ENCODE data around the gene SMAD4. TPM values are rescaled to one million over a fixed set of nuclear protein-coding genes. Genes with fewer than 3 reads are reported as not detected.

SMAD4 gene
- total RNA-seq, 1 experiment from 2014 or later = 19.7 TPM

DNA sequence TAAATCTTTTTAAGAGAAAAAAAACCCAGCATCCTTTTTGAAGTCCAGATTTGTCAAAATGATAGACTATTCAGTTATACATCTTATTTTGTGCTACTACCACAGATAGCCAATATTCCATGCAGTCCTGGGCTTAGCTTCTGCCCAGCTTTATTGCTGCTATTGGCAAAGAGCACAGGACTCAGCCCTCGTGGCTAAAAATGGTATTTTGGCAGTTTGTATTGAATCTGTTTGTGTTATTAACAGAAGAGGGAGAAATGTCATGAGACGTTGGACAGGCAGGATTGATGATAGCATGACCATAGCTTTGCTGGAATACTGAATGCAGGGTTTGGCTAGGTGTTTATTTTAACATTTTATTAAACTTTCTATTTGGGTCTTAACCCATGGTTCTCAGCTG is 42.8 kb upstream of the SMAD4 start:
- H4K20me1 ChIP-seq (ENCODE audit: low read length) = no peaks in the 10 kb centered on the region
- H3K27ac ChIP-seq (ENCODE audit: low read length) = no peak overlapping the region
- intact Hi-C loops (cut with micrococcal nuclease) = no loop called here
- no peak overlapping the region for H2AFZ ChIP-seq (ENCODE audit: low read length)
- peaks cover 5% of the 10 kb centered on the region; the same call in 1 of the 2 replicates for H3K4me1 ChIP-seq (ENCODE audit: insufficient read depth, low read length)
- H3K36me3 ChIP-seq (ENCODE audit: low read depth, low read length) = no peaks in the 10 kb centered on the region
- no peaks in the 10 kb centered on the region for H3K9me3 ChIP-seq (ENCODE audit: low read length)
- POLR2A ChIA-PET (ENCODE audit: unreplicated experiment) = no interaction called here
- TF ChIP-seq EZH2 (IDR thresholded peaks at IDR 0.05; ENCODE audit: low read length, unreplicated experiment) (no peak), EZH2phosphoT487 (IDR thresholded peaks at IDR 0.05; ENCODE audit: borderline replicate concordance, low read length) (no peak)
- TF ChIP-seq, protein P1, sequence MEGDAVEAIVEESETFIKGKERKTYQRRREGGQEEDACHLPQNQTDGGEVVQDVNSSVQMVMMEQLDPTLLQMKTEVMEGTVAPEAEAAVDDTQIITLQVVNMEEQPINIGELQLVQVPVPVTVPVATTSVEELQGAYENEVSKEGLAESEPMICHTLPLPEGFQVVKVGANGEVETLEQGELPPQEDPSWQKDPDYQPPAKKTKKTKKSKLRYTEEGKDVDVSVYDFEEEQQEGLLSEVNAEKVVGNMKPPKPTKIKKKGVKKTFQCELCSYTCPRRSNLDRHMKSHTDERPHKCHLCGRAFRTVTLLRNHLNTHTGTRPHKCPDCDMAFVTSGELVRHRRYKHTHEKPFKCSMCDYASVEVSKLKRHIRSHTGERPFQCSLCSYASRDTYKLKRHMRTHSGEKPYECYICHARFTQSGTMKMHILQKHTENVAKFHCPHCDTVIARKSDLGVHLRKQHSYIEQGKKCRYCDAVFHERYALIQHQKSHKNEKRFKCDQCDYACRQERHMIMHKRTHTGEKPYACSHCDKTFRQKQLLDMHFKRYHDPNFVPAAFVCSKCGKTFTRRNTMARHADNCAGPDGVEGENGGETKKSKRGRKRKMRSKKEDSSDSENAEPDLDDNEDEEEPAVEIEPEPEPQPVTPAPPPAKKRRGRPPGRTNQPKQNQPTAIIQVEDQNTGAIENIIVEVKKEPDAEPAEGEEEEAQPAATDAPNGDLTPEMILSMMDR (conservative IDR thresholded peaks at IDR 0.05; ENCODE audit: low read depth, low read length) = no peak
- H3K4me2 ChIP-seq (ENCODE audit: low read length) = no peak overlapping the region
- DNase-seq (no peak), ATAC-seq (no peak)
- CTCF ChIA-PET = no interaction called here
- no peak overlapping the region for H3K4me3 ChIP-seq (ENCODE audit: low read length)
- no peak overlapping the region for H3K9ac ChIP-seq (ENCODE audit: low read length)
- H3K9me2 ChIP-seq (replicated peaks; ENCODE audit: low read length) = no peaks in the 10 kb centered on the region
- no peaks in the 10 kb centered on the region for H3K79me2 ChIP-seq (ENCODE audit: low read length)
- no peaks in the 10 kb centered on the region for H3F3A ChIP-seq (ENCODE audit: low read length, unreplicated experiment)
- H3K27me3 ChIP-seq (ENCODE audit: low read length) = no peaks in the 10 kb centered on the region
- BruUV-seq (replicated peaks) = no TSS peak

DNA sequence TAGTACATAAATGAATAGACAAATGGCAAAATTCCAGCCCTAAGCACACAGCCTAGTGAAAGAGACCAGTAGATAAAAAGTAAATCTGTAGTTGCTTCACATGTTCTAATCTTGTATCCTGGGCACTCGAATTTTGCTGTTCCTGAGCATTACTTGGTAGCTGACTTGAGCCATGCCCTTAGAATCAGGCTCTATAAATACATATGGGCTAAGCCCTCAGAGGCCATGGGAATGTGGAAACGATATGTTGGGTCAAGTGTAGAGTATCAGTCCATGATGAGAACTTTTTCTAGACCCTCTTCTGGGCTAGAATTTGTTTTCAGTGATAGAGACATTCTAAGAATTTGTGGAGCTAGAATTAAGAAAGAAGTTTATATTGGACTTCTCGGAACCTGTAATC is 40.3 kb upstream of the SMAD4 start:
- Histone ChIP-seq H3K36me3 (ENCODE audit: low read depth, low read length) (no peaks in the 10 kb centered on the region), H4K20me1 (ENCODE audit: low read length) (no peaks in the 10 kb centered on the region), H2AFZ (ENCODE audit: low read length) (no peak overlapping the region), H3K4me3 (ENCODE audit: low read length) (no peak overlapping the region), H3K9me2 (replicated peaks; ENCODE audit: low read length) (no peaks in the 10 kb centered on the region), H3K27me3 (ENCODE audit: low read length) (no peaks in the 10 kb centered on the region), H3K4me2 (ENCODE audit: low read length) (no peak overlapping the region), H3K27ac (ENCODE audit: low read length) (no peak overlapping the region), H3K79me2 (ENCODE audit: low read length) (no peaks in the 10 kb centered on the region), H3K9ac (ENCODE audit: low read length) (no peak overlapping the region), H3K4me1 (ENCODE audit: insufficient read depth, low read length) (peaks cover 5% of the 10 kb centered on the region; the same call in 1 of the 2 replicates), H3K9me3 (ENCODE audit: low read length) (no peaks in the 10 kb centered on the region), H3F3A (ENCODE audit: low read length, unreplicated experiment) (no peaks in the 10 kb centered on the region)
- no TSS peak for BruUV-seq (replicated peaks)
- DNase-seq (no peak), ATAC-seq (no peak)
- TF ChIP-seq, protein P1 (conservative IDR thresholded peaks at IDR 0.05; ENCODE audit: low read depth, low read length) = no peak
- TF ChIP-seq EZH2 (IDR thresholded peaks at IDR 0.05; ENCODE audit: low read length, unreplicated experiment) (no peak), EZH2phosphoT487 (IDR thresholded peaks at IDR 0.05; ENCODE audit: borderline replicate concordance, low read length) (no peak)
- ChIA-PET POLR2A (ENCODE audit: unreplicated experiment) (no interaction called here), CTCF (no interaction called here)
- intact Hi-C loops (cut with micrococcal nuclease) = no loop called here

DNA sequence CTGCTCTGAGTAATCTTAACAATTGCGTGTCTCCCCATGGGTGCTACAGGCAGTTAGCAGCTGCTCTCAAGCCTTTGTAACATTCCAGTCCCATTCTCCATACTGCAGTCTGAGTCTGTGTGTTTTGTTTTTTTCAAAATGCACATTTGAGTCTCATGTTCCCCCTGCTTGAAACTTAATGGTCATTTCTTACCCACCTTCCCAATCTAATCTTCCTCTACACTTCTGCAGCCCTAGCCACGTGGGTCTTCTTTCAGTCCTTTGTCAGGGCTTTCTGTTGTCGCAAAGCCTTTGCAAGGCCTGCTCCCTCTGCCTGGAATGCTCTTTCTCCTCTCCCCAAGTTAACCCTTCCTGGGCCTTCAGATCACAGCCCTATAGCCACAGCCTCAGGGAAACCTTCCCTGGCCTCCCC is 37.7 kb upstream of the SMAD4 start:
- TF ChIP-seq EZH2 (IDR thresholded peaks at IDR 0.05; ENCODE audit: low read length, unreplicated experiment) (no peak), EZH2phosphoT487 (IDR thresholded peaks at IDR 0.05; ENCODE audit: borderline replicate concordance, low read length) (no peak)
- TF ChIP-seq, protein P1 (conservative IDR thresholded peaks at IDR 0.05; ENCODE audit: low read depth, low read length) = no peak
- Histone ChIP-seq H3K27me3 (ENCODE audit: low read length) (no peaks in the 10 kb centered on the region), H3K4me3 (ENCODE audit: low read length) (no peak overlapping the region), H3K4me1 (ENCODE audit: insufficient read depth, low read length) (no peaks in the 10 kb centered on the region), H3K4me2 (ENCODE audit: low read length) (no peak overlapping the region), H3K9me2 (replicated peaks; ENCODE audit: low read length) (no peaks in the 10 kb centered on the region), H2AFZ (ENCODE audit: low read length) (no peak overlapping the region), H3K36me3 (ENCODE audit: low read depth, low read length) (no peaks in the 10 kb centered on the region), H3K27ac (ENCODE audit: low read length) (no peak overlapping the region), H4K20me1 (ENCODE audit: low read length) (no peaks in the 10 kb centered on the region), H3K79me2 (ENCODE audit: low read length) (no peaks in the 10 kb centered on the region), H3K9me3 (ENCODE audit: low read length) (no peaks in the 10 kb centered on the region), H3K9ac (ENCODE audit: low read length) (no peak overlapping the region), H3F3A (ENCODE audit: low read length, unreplicated experiment) (no peaks in the 10 kb centered on the region)
- POLR2A ChIA-PET (ENCODE audit: unreplicated experiment) = no interaction called here
- DNase-seq = no peak
- no TSS peak for BruUV-seq (replicated peaks)
- ATAC-seq = no peak
- CTCF ChIA-PET = no interaction called here
- intact Hi-C loops (cut with micrococcal nuclease) = no loop called here

All from PC-3 (cell line).